Naive thymus-derived CD8-positive, alpha-beta T cell (primary cell): ENCODE data around the gene ZNG1A. TPM values are rescaled to one million over a fixed set of nuclear protein-coding genes. Genes with fewer than 3 reads are reported as not detected.
A peak's percentile ranks its signal among the peaks of the same experiment; 100 is the strongest.
"Not testable (repeated sequence)": the region's sequence is repeated elsewhere in the genome, so short reads cannot be mapped to it uniquely, and the experiment has no call there.

Experiments
- ATAC-seq, 2 donors: fragments of 150-1000 bp; cut with Tn5 transposase in 1 of 2; sonication (Bioruptor Pico), chemical (Tn5 transposase) in 1 of 2; 1 replicate in 1 of 2; 2 replicates in 1 of 2; pipeline ENCODE4 v1.10.0; 2021; ENCODE audit warnings: mild to moderate bottlenecking in 2 of 2, moderate library complexity in 2 of 2
- POLR2A ChIA-PET: fragments of 350-600 bp; sonication (Branson Sonifier 250); formaldehyde crosslinking; loops from one replicate; lab custom pipeline; 2021; ENCODE audit warnings: antibody characterized with exemption; lab: Charles Lee
- DNase-seq, 10 donors: peaks; one replicate each; pipeline versions ENCODE4 v3.0.0 to v3.0.0-alpha.2; 2020 to 2022
- H3K27ac Mint-ChIP-seq, 10 donors: one replicate each; pipeline ENCODE4 v1.8.0; 2020 to 2022; ENCODE audit warnings: mild to moderate bottlenecking in 10 of 10, mixed read lengths in 10 of 10, moderate library complexity in 4 of 10, inconsistent platforms in 1 of 10
- H3K27me3 Mint-ChIP-seq, 5 donors: one replicate each; pipeline ENCODE4 v1.8.0; 2021 to 2022; ENCODE audit warnings: mixed read lengths in 5 of 5
- H3K36me3 Mint-ChIP-seq, 3 donors: one replicate each; pipeline ENCODE4 v1.8.0; 2020 to 2022; ENCODE audit warnings: mixed read lengths in 3 of 3, mild to moderate bottlenecking in 2 of 3, inconsistent platforms in 1 of 3
- H3K4me1 Mint-ChIP-seq, 4 donors: one replicate each; pipeline ENCODE4 v1.8.0; 2021 to 2022; ENCODE audit warnings: mixed read lengths in 4 of 4
- H3K4me3 Mint-ChIP-seq, 10 donors: one replicate each; pipeline ENCODE4 v1.8.0; 2020 to 2022; ENCODE audit warnings: mild to moderate bottlenecking in 10 of 10, mixed read lengths in 10 of 10, moderate library complexity in 6 of 10, inconsistent platforms in 1 of 10
- H3K9me3 Mint-ChIP-seq, 9 donors: one replicate each; pipeline ENCODE4 v1.8.0; 2020 to 2022; ENCODE audit warnings: mixed read lengths in 9 of 9, mild to moderate bottlenecking in 3 of 9, inconsistent platforms in 1 of 9, moderate library complexity in 1 of 9
- polyA plus RNA-seq, 3 donors: library from polyadenylated mRNA; unstranded; fragments of 300-500 nt; fragmentation: Illumina TruSeq; gene quantifications; one replicate each; pipeline ENCODE4 v1.2.3, GENCODE V29; 2021
- total RNA-seq, 8 experiments: library from RNA in 2 of 8; stranded (reverse) in 2 of 8; gene quantifications; one replicate each; pipeline ENCODE4 v1.2.3 and lab custom pipeline; 2021 to 2026

The ZNG1A gene
- total RNA-seq (10 to 100 TPM; 33.7 to 33.8 TPM), polyA plus RNA-seq (10 to 100 TPM; 16.8 to 29.9 (median 17.3) TPM), total RNA-seq (lab: John Stamatoyannopoulos, UW) (7.4 to 52.2 (median 16.9) reads per million in 6 experiments)

DNA sequence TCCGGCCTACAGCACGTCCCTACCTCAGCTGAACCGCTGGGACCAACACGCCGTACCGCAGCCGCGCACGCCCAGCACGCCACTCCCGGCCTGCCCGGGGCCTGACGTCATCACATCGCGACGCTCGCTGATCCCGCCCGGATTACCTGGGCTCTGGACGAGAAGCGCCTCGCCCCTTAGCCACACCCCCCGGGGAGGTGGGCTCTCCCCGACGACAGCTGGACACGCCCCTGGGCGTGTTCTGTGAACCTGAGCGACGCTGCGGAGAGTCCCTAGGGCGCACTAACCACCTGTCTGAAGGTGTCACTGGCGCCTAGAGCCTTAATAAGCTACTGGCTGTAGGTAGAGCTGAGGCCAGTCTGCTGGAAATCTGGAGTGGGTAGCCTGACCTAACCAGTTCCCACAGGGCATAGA lies at the start of gene ZNG1A:
ZNG1A (minus strand) TSS at position 87 of the 414 bp plus-strand sequence. CDS start 87 bp downstream, outside the sequence.
- H3K4me3 Mint-ChIP-seq = peak within 1 kb of the TSS; percentile 43 to 85 (median 76)
- peak within 1 kb of the TSS; percentile 63 to 94 (median 89) for H3K27ac Mint-ChIP-seq
- ATAC-seq, H3K36me3 Mint-ChIP-seq, POLR2A ChIA-PET, H3K4me1 Mint-ChIP-seq, H3K27me3 Mint-ChIP-seq, H3K9me3 Mint-ChIP-seq: not testable (repeated sequence)
- DNase-seq = peak in 8 of 10 donors; percentile 56 to 94 (median 83)

DNA sequence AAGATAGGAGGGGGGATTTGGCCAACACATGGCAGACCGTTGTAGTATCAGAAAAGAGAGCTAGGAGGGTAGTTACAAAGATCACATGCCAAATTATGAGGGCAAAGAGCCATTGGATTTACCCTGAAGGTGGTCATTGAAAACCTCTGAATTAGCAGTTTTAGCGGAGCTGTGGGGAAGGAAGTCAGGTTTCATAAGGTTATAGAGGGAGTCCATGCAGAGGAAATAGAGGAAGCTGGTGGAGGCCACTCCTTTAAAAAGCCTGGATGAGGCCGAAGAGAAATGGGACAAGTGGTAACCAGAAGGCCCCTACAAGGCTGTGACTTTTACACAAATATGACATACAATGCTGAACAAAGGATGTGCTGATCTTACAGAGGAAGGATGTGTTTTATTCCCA lies 49.0 kb upstream of the ZNG1A start:
- no peak for DNase-seq
- Mint-ChIP-seq H3K9me3 (peaks cover 0 to 3% (median 0%) of the 10 kb centered on the region in 9 donors), H3K4me3 (no peak overlapping the region), H3K27ac (no peak overlapping the region), H3K36me3 (no peaks in the 10 kb centered on the region), H3K4me1 (peaks cover 0 to 10% (median 2%) of the 10 kb centered on the region in 4 donors), H3K27me3 (no peaks in the 10 kb centered on the region)
- POLR2A ChIA-PET = no interaction called here
- ATAC-seq = no peak

DNA sequence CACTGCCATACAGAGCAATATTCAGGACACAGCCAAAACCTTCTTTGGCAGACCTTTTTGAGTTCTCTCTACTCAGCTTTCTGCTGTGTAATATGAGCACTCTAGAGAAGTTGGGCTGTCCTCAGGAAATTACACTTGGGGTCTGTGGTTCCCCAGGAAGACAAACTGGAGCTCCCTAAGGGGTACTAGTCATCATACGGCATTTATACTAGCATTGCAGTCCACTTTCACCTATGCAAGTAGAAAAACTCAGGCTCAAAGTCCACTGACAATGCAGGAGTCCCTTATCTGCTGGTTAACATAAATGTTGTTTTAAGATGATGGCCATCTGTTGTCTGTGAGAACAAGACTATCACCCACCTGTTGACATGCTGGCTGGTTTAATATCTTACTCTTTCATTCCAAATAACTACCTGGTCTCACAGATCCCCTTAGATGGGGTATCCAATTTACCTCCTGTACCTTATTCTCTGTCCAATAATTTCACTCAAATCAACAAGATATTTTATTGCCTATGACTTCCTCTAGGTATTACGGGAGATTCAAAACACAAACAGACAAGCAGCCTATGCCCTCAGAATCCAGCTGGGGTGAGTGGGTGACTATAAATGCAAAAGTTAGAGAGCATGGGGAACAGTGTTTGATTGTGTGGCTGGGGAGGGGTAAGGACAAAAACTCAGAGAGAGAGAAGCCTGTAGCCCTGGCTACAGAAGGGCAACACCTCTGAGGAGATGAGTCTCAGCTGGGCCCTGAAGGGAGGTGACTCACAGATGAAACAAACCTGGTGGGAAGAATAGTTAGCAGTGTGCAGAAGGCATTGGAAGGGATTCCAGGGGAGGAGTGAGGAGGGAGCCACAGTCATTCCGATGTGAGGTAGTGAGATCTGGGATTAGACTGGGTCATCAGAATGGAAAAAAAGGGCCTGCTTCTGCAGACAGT lies 46.0 kb upstream of the ZNG1A start:
- Mint-ChIP-seq H3K27ac (peak overlapping the region in 1 of 10 donors; percentile 42), H3K4me3 (no peak overlapping the region), H3K9me3 (peaks cover 0 to 3% (median 0%) of the 10 kb centered on the region in 9 donors), H3K27me3 (peaks cover 0 to 3% (median 0%) of the 10 kb centered on the region in 5 donors), H3K4me1 (peaks cover 0 to 31% (median 11%) of the 10 kb centered on the region in 4 donors), H3K36me3 (no peaks in the 10 kb centered on the region)
- POLR2A ChIA-PET = interaction anchor here (1.5 kb wide), 1 partner anchor 10 kb away, joined by 4 read pairs; the partner anchor contains the start of gene DOCK8
- no peak for ATAC-seq
- no peak for DNase-seq

DNA sequence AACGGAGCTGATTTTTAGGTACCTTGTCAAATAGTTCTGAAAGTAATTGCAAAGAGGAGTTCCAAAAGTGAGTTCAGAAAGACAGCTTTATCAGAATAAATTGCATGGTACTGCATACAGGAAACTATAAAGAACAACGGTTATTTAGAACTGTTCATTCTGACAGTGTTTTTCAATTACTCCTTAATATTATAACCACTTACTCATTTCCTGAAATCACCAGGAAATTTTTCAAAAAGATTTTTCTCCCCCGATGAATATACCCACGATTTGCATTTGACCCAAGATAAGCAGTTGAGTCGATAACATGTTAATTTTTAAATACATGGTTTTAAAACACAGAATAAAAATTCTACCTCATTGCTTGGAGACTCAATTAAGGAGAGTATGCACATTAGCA lies 45.2 kb upstream of the ZNG1A start:
- ATAC-seq (no peak), DNase-seq (no peak)
- peaks cover 0 to 7% (median 0%) of the 10 kb centered on the region in 5 donors for H3K27me3 Mint-ChIP-seq
- H3K36me3 Mint-ChIP-seq = no peaks in the 10 kb centered on the region
- no peak overlapping the region for H3K4me3 Mint-ChIP-seq
- H3K4me1 Mint-ChIP-seq = peaks cover 0 to 34% (median 11%) of the 10 kb centered on the region in 4 donors
- POLR2A ChIA-PET = no interaction called here
- H3K27ac Mint-ChIP-seq = no peak overlapping the region
- H3K9me3 Mint-ChIP-seq = no peaks in the 10 kb centered on the region

- DNase-seq (no peak), ATAC-seq (no peak)
- Mint-ChIP-seq H3K27ac (peak overlapping the region in 1 of 10 donors; percentile 53), H3K4me1 (peaks cover 0 to 34% (median 11%) of the 10 kb centered on the region in 4 donors), H3K36me3 (no peaks in the 10 kb centered on the region), H3K27me3 (peaks cover 0 to 9% (median 0%) of the 10 kb centered on the region in 5 donors), H3K4me3 (peak overlapping the region in 1 of 10 donors; percentile 4), H3K9me3 (no peaks in the 10 kb centered on the region)
- POLR2A ChIA-PET = no interaction called here
Observed at GRCh38 chr9:223152-223551, 44.3 kb upstream of the ZNG1A start.

DNA sequence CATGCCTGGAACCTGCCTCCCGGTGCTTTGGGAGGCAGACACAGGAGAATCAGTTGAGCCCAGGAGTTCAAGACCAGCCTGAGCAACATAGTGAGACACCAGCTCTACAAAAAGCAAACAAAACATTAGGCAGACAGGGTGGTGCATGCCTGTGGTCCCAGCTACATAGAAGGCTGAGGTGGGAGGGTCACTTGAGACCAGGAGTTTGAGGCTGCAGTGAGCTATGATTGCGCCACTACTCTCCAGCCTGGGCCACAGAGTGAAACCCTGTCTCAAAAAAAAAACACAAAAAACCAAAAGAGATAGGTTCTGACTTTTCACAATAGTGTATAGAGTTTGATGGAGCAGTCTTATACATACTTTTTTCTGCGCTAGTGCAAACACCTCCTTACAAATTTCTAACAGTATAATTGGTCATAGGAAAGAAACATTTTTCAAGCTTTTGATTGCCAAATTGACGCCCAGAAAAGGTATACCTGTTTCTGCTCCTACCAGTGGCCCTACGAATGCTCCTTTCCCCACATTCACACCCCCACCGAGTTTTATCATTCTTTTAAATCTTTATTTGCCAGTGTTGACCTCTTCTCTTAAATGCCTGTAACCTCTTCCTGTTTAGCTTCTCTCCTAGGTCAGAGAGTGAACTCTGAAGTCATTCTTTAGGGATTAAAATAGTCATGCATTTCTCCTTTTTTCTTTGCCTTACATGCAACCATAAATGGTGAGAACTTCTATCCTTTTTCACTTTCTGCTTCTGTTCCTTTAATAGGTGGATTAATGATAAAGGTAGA lies 43.3 kb upstream of the ZNG1A start:
- peaks cover 1 to 9% (median 5%) of the 10 kb centered on the region in 5 donors for H3K27me3 Mint-ChIP-seq
- no peak for ATAC-seq
- no peak for DNase-seq
- H3K27ac Mint-ChIP-seq = peak overlapping the region in 2 of 10 donors; percentile 21 to 53
- H3K4me1 Mint-ChIP-seq = peaks cover 0 to 36% (median 12%) of the 10 kb centered on the region in 4 donors
- POLR2A ChIA-PET = interaction anchor here (0.7 kb wide), 1 partner anchor 129 kb away, joined by 3 read pairs; no protein-coding TSS in a partner anchor
- H3K9me3 Mint-ChIP-seq = no peaks in the 10 kb centered on the region
- H3K36me3 Mint-ChIP-seq = no peaks in the 10 kb centered on the region
- H3K4me3 Mint-ChIP-seq = peak overlapping the region in 1 of 10 donors; percentile 16

DNA sequence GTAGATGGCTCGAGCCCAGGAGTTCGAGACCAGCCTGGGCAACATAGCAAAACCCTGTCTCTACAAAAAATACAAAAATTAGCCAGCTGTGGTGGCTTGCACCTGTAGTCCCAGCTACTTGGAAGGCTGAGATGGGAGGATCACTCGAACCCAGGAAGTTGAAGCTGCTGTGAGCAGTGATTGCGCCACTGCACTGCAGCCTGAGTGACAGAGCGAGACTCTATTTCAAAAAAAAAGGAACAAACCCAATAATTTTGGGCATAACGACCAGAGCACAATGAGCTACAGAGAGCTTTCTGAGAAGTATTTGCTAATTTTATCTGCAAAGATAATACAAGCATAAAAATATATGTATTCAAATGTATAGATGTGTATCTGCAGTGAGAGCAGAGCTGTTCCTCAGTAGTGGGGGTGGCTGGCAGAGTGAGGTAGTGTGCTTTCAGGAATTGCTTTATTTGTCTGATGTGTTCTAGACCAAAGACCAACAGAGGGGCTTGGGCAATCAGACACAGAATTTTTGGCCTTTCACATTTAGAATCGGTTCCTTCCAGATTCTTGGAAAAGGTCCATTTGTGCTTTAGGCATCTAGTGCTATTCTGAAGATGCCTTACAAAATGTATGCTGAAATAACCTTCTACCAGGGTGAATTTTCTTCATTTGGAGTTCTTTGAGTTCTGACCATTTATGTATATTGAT lies 41.0 kb upstream of the ZNG1A start:
- ATAC-seq (no peak), DNase-seq (no peak)
- Mint-ChIP-seq H3K27me3 (peaks cover 1 to 18% (median 13%) of the 10 kb centered on the region in 5 donors), H3K4me1 (peaks cover 1 to 56% (median 19%) of the 10 kb centered on the region in 4 donors), H3K4me3 (no peak overlapping the region), H3K36me3 (no peaks in the 10 kb centered on the region), H3K9me3 (no peaks in the 10 kb centered on the region), H3K27ac (peak overlapping the region in 1 of 10 donors; percentile 40)
- POLR2A ChIA-PET = interaction anchor here (0.5 kb wide), 1 partner anchor 54 kb away, joined by 4 read pairs; no protein-coding TSS in a partner anchor

DNA sequence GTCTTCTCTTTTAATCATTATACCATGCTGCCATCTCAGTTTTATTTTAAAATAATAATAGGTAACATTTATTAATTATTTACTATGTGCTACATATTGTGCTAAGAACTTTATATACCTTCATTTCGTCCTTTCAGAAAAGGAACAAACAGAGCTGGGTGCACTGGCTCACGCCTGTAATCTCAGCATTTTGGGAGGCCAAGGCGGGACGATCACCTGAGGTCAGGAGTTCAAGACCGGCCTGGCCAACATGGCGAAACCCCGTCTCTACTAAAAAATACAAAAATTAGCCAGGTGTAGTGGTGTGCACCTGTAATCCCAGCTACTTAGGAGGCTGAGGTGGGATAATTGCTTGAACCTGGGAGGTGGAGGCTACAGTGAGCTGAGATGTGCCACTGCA lies 40.2 kb upstream of the ZNG1A start:
- not testable (repeated sequence) for ATAC-seq, H3K27ac Mint-ChIP-seq, H3K36me3 Mint-ChIP-seq, H3K9me3 Mint-ChIP-seq, H3K4me3 Mint-ChIP-seq, DNase-seq
- Mint-ChIP-seq H3K4me1 (peaks cover 1 to 58% (median 21%) of the 10 kb centered on the region in 4 donors), H3K27me3 (peaks cover 1 to 18% (median 13%) of the 10 kb centered on the region in 5 donors)
- POLR2A ChIA-PET = interaction anchor here (0.5 kb wide), 1 partner anchor 55 kb away, joined by 4 read pairs; no protein-coding TSS in a partner anchor

- no peak overlapping the region for H3K27ac Mint-ChIP-seq
- H3K4me1 Mint-ChIP-seq = peaks cover 1 to 53% (median 21%) of the 10 kb centered on the region in 4 donors
- peaks cover 1 to 18% (median 13%) of the 10 kb centered on the region in 5 donors for H3K27me3 Mint-ChIP-seq
- no peaks in the 10 kb centered on the region for H3K9me3 Mint-ChIP-seq
- POLR2A ChIA-PET = interaction anchor here (1.1 kb wide), 1 partner anchor 56 kb away, joined by 3 read pairs; no protein-coding TSS in a partner anchor
- DNase-seq (no peak), ATAC-seq (no peak)
- H3K36me3 Mint-ChIP-seq = no peaks in the 10 kb centered on the region
- no peak overlapping the region for H3K4me3 Mint-ChIP-seq
Observed at GRCh38 chr9:217950-218349, 39.1 kb upstream of the ZNG1A start.

GRCh38 chr9:216866-217265 lies 38.0 kb upstream of the ZNG1A start:
- POLR2A ChIA-PET = interaction anchor here (0.7 to 1.1 kb wide), 3 partner anchors 11 to 57 kb away, joined by 3 to 5 read pairs (median 3); no protein-coding TSS in a partner anchor

GRCh38 chr9:215631-216155 lies 36.8 kb upstream of the ZNG1A start:
- Mint-ChIP-seq H3K9me3 (no peaks in the 10 kb centered on the region), H3K36me3 (no peaks in the 10 kb centered on the region), H3K4me1 (peaks cover 1 to 37% (median 11%) of the 10 kb centered on the region in 4 donors), H3K27me3 (peaks cover 1 to 18% (median 13%) of the 10 kb centered on the region in 5 donors), H3K4me3 (peak overlapping the region; percentile 74 to 93 (median 88)), H3K27ac (peak overlapping the region in 5 of 10 donors; percentile 16 to 86 (median 39))
- POLR2A ChIA-PET = interaction anchor here (0.9 to 2.3 kb wide), 3 partner anchors 10 to 57 kb away, joined by 3 to 18 read pairs (median 4); no protein-coding TSS in a partner anchor
- DNase-seq (no peak), ATAC-seq (no peak)

More at GRCh38 chr9:216866-217265, 38.0 kb upstream of the ZNG1A start:
- Mint-ChIP-seq H3K36me3 (no peaks in the 10 kb centered on the region), H3K4me1 (peaks cover 1 to 42% (median 11%) of the 10 kb centered on the region in 4 donors), H3K4me3 (peak overlapping the region in 3 of 10 donors; percentile 15 to 90 (median 56)), H3K27ac (no peak overlapping the region), H3K27me3 (peaks cover 1 to 18% (median 13%) of the 10 kb centered on the region in 5 donors), H3K9me3 (no peaks in the 10 kb centered on the region)
- no peak for ATAC-seq
- no peak for DNase-seq
